HG03378 (cell line): ENCODE results near the gene STX5.
"Not testable (repeated sequence)": the region's sequence is repeated elsewhere in the genome, so short reads cannot be mapped to it uniquely, and the experiment has no call there.

Experiments used
- ATAC-seq: cut with Tn5 transposase; IDR thresholded peaks from one replicate; pipeline ENCODE4 v1.9.1; 2021; ENCODE audit warnings: mild to moderate bottlenecking, moderate library complexity; ENCODE audit not compliant: unreplicated experiment

The STX5 gene

DNA sequence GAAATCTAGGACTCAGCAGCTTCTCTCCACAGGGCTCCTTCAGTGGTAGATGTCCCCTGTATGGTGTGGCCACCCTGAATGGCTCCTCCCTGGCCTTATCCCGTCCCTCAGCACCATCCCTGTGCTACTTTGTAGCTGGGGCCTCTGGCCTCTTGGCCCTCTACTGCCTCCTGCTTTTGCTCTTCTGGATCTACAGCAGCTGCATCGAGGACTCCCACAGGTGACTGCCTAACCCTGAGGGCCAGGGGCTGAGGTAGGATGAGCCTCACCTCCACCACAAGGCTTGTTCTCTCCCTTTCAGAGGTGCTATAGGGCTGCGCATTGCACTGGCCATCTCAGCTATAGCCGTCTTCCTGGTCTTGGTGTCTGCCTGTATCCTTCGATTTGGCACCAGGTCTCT, 42.9 kb downstream of the STX5 start:
- ATAC-seq: no peak

GRCh38 chr11:62787005-62787759, 44.7 kb downstream of the STX5 start, which contains the start of gene TMEM179B:
TSS of gene TMEM179B (plus strand) at chr11:62787402. CDS start at chr11:62787432, 30 bp downstream.
- ATAC-seq: peak; percentile 53

DNA sequence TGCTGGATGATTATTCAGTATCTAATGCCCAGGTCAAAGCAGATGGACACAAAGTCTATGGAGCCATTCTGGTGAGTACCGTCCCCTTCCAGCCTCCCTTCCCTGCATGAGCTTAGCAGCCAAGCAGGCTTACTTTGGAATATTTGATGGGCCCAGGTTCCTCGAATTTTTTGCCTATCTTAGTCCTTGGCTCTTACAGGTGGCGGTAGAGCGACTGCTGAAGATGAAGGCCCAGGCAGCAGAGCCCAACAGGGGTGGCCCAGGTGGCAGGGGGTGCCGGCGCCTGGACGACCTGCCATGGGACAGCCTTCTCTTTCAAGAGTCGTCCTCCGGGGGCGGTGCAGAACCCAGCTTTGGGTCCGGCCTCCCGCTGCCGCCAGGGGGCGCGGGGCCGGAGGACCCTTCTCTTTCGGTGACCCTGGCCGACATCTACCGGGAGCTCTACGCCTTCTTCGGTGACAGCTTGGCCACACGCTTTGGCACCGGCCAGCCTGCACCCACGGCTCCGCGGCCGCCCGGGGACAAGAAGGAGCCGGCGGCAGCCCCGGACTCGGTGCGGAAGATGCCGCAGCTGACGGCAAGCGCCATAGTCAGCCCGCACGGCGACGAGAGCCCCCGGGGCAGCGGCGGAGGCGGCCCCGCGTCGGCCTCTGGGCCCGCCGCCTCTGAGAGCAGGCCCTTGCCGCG, 45.4 kb downstream of the STX5 start:
- peak; percentile 43 for ATAC-seq

DNA sequence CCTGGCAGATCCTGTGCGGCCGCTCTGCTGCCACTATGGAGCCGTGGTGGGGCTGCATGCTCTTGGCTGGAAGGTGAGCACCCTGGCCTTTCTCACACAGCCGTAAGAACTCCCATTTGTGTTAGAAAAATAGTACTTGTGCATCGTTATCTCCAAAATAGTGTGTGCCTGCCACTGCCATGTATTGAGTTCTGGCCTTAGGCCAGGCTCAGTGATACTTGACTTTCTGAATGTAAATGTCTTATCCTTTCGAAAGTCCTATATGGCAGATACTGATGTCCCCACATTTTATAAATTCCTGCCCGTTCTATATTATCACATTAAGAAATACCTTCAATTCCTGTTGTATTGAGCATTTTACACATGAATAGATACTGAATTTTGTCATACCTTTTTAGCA, 49.1 kb downstream of the STX5 start:
- ATAC-seq: no peak

DNA sequence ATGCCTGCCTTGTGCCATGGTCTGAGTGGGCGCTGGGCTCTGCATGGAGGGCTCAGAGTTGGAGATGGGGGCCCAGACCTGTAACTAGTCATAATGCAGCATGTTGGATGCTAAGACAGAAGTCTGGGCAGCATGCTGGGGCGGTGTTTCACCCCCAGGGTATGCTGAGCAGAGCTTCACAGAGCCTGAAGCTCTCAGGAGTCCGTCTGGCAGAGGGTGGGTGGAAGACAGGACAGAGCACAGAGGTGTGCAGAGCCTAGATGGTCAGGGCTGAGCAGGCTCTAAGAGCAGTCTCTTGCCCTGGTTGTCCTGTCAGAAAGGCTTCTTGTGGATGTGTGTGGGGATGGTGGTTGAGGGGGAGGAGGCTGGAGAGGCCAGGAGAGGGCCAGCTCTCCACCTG, 53.4 kb downstream of the STX5 start:
- ATAC-seq: no peak

GRCh38 chr11:62777389-62777788, 54.5 kb downstream of the STX5 start:
- ATAC-seq: no peak

DNA sequence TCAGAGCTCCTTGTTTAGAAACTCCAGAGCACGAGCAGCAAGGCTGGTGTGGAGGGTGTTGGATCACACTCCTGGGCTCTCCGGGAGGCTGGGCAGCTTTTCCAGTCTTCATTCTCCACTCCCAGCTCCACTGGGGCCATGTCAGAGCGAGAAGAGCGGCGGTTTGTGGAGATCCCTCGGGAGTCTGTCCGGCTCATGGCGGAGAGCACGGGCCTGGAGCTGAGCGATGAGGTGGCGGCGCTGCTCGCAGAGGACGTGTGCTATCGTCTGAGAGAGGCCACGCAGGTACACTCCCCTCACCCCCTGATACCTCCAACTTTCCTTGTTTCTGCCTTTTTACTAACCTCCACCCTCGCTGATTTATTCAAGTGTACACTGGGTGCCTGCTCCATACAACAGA, 56.2 kb downstream of the STX5 start:
- no peak for ATAC-seq

DNA sequence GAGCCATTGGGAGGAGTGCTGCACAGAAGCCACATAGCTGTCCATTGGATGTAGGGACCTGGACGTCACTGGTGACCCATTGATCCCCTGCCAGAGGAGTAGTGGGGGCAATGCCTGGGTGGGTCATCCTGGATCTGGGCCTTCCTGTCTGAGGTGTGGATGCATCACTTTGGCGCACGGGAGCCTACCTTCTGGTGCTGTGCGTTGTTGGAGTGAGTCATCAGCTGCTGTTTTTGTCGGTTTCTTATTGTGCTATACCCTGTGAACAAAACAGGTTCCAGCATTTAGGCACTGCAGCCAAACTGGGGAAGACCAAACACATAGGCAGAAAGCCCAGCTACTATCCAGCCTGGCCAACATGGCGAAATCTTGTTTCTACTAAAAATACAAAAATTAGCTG, 57.4 kb downstream of the STX5 start:
- ATAC-seq: no peak

DNA sequence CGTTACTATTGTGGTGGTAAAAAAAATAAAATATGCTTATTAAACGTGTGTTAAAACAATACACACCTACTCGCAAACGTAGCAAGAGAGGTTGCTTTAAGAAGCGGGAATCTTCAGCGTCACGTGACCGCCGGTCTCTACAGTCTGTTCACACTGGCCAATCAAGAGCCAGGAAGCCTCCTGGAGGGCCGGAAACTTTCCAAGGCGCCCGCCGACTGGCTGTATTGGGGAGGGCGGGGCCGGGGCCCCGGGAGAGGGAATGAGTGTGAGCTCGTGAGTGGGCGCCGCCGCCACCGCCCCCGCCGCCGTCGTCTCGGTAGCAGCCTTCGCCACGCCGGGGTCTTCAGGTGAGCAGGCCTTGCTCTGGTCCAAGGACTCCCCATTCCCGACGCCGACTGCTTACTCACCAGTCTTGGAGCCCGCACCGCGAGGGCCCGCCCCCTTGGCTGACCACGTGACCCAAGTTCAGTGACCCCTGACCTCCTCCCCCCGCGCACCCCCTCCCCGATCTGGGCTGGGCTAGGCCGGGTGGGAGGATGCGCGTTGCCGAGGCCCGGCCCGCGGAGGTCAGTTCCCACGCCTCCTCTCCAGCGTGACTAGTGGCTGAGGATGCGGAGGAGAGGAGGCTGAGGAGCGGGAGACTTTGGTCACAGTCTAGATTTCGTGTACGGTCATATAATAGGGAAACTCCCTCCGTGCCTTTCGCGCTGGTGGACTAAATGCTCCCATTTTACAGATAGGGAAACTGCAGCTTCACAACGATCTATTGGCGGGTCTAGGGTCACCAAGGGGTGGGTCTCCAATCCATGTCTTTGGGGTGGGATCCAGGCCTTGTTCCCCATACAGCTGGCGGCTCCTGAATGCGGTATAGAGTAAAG, 60.5 kb downstream of the STX5 start, which contains the start of gene TAF6L:
Gene TAF6L (plus strand): TSS at position 253 of the 878 bp plus-strand sequence. CDS start 4,388 bp downstream, outside the sequence.
- ATAC-seq: peak; percentile 66

DNA sequence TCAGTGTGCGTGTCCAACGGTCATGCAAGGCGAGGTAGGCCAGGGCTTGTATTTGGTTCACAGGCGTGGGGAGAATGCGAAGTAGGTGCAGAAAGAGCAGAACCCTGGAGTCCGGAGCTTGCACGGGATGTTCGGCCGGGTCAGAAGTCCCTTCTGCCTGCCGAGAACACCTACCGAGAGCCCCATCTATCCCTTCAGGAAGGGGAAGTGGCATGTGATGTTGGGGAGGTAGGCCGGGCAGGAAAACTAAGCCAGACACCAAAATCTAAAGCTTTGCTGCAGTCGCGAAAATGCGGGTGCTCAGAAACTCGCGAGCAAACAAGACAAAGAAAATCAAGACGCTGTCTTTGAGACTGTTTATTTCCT, 61.1 kb downstream of the STX5 start:
- ATAC-seq: peak; percentile 2

DNA sequence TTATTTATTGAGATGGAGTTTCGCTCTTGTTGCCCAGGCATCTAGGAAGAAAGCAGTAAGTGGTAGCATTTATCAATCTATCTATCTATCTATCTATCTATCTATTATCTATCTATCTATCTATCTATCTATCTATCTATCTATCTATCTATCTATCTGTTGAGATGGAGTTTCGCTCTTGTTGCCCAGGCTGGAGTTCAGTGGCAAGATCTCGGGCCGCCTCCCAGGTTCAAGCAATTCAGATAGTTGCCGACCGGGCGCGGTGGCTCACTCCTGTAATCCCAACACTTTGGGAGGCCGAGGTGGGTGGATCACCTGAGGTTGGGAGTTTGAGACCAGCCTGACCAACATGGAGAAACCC, 71.0 kb downstream of the STX5 start:
- ATAC-seq: not testable (repeated sequence)

- no peak for ATAC-seq
Observed at GRCh38 chr11:62757846-62758788, 73.7 kb downstream of the STX5 start.
